ENCODE data around the gene CADM1.

CADM1 gene

DNA sequence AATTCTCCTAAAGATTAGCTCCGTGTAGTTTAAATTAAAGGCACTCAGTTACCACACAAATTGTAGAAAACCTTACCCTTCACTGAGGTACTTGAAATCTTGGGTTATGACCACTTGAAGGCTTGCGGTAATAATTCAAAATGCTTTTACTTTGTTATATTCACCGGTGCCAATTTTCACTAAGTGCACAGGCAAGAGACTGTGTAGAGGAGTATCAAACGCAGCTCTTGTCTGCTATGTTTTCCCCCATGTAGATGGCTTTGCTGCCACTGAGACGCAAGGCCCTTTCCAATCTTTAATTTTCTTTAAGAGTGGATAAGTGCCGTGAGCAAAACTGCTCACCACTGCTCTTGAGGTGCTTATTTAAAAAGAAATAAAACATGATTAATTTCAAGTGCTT lies 155.8 kb downstream of the CADM1 start:
- Histone ChIP-seq H3K9ac (ENCODE audit: low read depth, low read length) (no peak overlapping the region), H3K36me3 (ENCODE audit: insufficient read depth, low read length) (no peaks in the 10 kb centered on the region), H3K79me2 (ENCODE audit: insufficient read depth, low read length) (no peaks in the 10 kb centered on the region), H3K27ac (ENCODE audit: low read length) (no peak overlapping the region), H3K27me3 (ENCODE audit: insufficient read depth, low read length, poor library complexity) (no peaks in the 10 kb centered on the region), H3K4me1 (ENCODE audit: insufficient read depth, low read length) (no peaks in the 10 kb centered on the region), H3K4me2 (ENCODE audit: insufficient read depth, low read length) (no peak overlapping the region), H4K20me1 (ENCODE audit: insufficient read depth, low read length) (no peaks in the 10 kb centered on the region), H2AFZ (ENCODE audit: low read depth, low read length) (no peak overlapping the region), H3K9me3 (ENCODE audit: insufficient read depth, low read length, severe bottlenecking) (no peaks in the 10 kb centered on the region), H3K4me3 (ENCODE audit: low read depth in 1 of 2, low read length in 2 of 2) (no peak overlapping the region)
- DNase-seq = no peak
- ATAC-seq (ENCODE audit: insufficient read depth, low read depth) = no peak
- TF ChIP-seq, protein P1, sequence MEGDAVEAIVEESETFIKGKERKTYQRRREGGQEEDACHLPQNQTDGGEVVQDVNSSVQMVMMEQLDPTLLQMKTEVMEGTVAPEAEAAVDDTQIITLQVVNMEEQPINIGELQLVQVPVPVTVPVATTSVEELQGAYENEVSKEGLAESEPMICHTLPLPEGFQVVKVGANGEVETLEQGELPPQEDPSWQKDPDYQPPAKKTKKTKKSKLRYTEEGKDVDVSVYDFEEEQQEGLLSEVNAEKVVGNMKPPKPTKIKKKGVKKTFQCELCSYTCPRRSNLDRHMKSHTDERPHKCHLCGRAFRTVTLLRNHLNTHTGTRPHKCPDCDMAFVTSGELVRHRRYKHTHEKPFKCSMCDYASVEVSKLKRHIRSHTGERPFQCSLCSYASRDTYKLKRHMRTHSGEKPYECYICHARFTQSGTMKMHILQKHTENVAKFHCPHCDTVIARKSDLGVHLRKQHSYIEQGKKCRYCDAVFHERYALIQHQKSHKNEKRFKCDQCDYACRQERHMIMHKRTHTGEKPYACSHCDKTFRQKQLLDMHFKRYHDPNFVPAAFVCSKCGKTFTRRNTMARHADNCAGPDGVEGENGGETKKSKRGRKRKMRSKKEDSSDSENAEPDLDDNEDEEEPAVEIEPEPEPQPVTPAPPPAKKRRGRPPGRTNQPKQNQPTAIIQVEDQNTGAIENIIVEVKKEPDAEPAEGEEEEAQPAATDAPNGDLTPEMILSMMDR (IDR thresholded peaks at IDR 0.05; ENCODE audit: borderline replicate concordance, extremely low read depth, low read length, poor library complexity, severe bottlenecking) = no peak
- TF ChIP-seq EZH2 (IDR thresholded peaks at IDR 0.05; ENCODE audit: borderline replicate concordance, low read depth, low read length, severe bottlenecking) = no peak

DNA sequence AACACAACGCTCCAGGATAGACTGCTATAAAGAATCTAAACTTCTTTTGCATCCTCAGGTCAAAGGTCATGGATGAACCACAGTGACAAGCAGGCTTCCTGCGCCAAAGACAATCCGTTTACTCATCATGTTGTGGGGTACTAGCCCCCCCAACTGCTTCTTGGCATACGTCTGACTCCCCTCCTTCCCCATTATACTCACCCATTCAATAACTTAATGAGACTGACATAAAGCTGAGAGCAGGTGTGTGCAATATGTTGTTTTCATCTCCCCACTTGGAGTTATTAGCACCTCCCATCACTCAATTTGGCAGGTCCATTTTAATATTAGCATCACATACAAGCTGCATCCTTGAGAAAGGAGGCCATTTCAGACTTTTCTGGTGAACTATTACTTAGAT lies 157.1 kb downstream of the CADM1 start:
- no peak for ATAC-seq (ENCODE audit: insufficient read depth, low read depth)
- H3K4me2 ChIP-seq (ENCODE audit: insufficient read depth, low read length) = no peak overlapping the region
- no peaks in the 10 kb centered on the region for H3K4me1 ChIP-seq (ENCODE audit: insufficient read depth, low read length)
- H3K36me3 ChIP-seq (ENCODE audit: insufficient read depth, low read length) = no peaks in the 10 kb centered on the region
- H3K27me3 ChIP-seq (ENCODE audit: insufficient read depth, low read length, poor library complexity) = no peaks in the 10 kb centered on the region
- H3K4me3 ChIP-seq (ENCODE audit: low read depth in 1 of 2, low read length in 2 of 2) = no peak overlapping the region
- no peak overlapping the region for H3K9ac ChIP-seq (ENCODE audit: low read depth, low read length)
- H3K79me2 ChIP-seq (ENCODE audit: insufficient read depth, low read length) = no peaks in the 10 kb centered on the region
- DNase-seq = no peak
- TF ChIP-seq, protein P1 (IDR thresholded peaks at IDR 0.05; ENCODE audit: borderline replicate concordance, extremely low read depth, low read length, poor library complexity, severe bottlenecking) = no peak
- TF ChIP-seq EZH2 (IDR thresholded peaks at IDR 0.05; ENCODE audit: borderline replicate concordance, low read depth, low read length, severe bottlenecking) = no peak
- H4K20me1 ChIP-seq (ENCODE audit: insufficient read depth, low read length) = no peaks in the 10 kb centered on the region
- H2AFZ ChIP-seq (ENCODE audit: low read depth, low read length) = no peak overlapping the region
- H3K9me3 ChIP-seq (ENCODE audit: insufficient read depth, low read length, severe bottlenecking) = no peaks in the 10 kb centered on the region
- H3K27ac ChIP-seq (ENCODE audit: low read length) = no peak overlapping the region

DNA sequence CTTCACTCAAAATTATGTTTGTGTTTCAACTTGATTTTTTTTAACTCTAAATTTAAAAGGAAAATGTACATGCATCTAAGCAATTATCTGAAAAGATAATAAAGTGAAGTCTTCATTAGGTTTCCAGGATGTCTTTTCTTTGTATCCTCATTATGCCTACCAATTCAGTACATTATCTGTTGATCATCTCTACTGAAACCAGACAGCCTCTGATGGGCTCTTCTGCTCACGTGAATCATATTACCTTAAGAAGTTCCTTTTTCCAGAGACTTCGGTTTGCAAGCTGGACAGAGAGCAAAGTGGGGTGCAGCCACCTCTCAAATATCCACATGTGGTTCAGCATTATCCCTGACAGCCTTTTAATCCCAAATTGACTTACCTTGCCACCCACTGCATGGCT lies 158.4 kb downstream of the CADM1 start:
- Histone ChIP-seq H3K4me3 (ENCODE audit: low read depth in 1 of 2, low read length in 2 of 2) (no peak overlapping the region), H4K20me1 (ENCODE audit: insufficient read depth, low read length) (no peaks in the 10 kb centered on the region), H3K4me2 (ENCODE audit: insufficient read depth, low read length) (no peak overlapping the region), H3K27me3 (ENCODE audit: insufficient read depth, low read length, poor library complexity) (no peaks in the 10 kb centered on the region), H3K79me2 (ENCODE audit: insufficient read depth, low read length) (no peaks in the 10 kb centered on the region), H3K9ac (ENCODE audit: low read depth, low read length) (no peak overlapping the region), H3K27ac (ENCODE audit: low read length) (no peak overlapping the region), H3K9me3 (ENCODE audit: insufficient read depth, low read length, severe bottlenecking) (no peaks in the 10 kb centered on the region), H3K4me1 (ENCODE audit: insufficient read depth, low read length) (no peaks in the 10 kb centered on the region), H2AFZ (ENCODE audit: low read depth, low read length) (no peak overlapping the region), H3K36me3 (ENCODE audit: insufficient read depth, low read length) (no peaks in the 10 kb centered on the region)
- no peak for TF ChIP-seq EZH2 (IDR thresholded peaks at IDR 0.05; ENCODE audit: borderline replicate concordance, low read depth, low read length, severe bottlenecking)
- TF ChIP-seq, protein P1 (IDR thresholded peaks at IDR 0.05; ENCODE audit: borderline replicate concordance, extremely low read depth, low read length, poor library complexity, severe bottlenecking) = no peak
- ATAC-seq (ENCODE audit: insufficient read depth, low read depth) (no peak), DNase-seq (no peak)

DNA sequence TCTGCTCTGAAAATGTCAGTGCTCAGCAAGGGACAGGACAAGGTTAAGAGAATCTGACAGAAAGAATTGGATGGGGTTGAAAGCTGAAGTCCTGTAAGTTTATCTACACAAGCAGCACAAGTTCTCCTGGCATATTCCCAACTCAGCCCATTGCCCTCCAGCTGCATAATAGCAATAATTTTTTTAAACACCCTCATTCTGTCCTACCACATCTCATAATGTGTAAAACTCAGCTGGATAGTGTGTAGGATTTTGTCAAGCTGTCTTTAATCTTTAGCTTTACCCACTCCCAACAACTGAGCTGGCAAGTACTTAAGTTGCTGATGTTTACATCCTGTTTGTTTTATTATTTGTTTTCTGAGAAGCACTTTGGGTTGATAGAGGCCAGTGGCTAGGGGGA lies 158.9 kb downstream of the CADM1 start:
- Histone ChIP-seq H3K79me2 (ENCODE audit: insufficient read depth, low read length) (no peaks in the 10 kb centered on the region), H3K36me3 (ENCODE audit: insufficient read depth, low read length) (no peaks in the 10 kb centered on the region), H3K4me1 (ENCODE audit: insufficient read depth, low read length) (no peaks in the 10 kb centered on the region), H3K27me3 (ENCODE audit: insufficient read depth, low read length, poor library complexity) (no peaks in the 10 kb centered on the region), H4K20me1 (ENCODE audit: insufficient read depth, low read length) (no peaks in the 10 kb centered on the region), H3K4me3 (ENCODE audit: low read depth in 1 of 2, low read length in 2 of 2) (no peak overlapping the region), H2AFZ (ENCODE audit: low read depth, low read length) (no peak overlapping the region), H3K4me2 (ENCODE audit: insufficient read depth, low read length) (no peak overlapping the region), H3K9ac (ENCODE audit: low read depth, low read length) (no peak overlapping the region), H3K27ac (ENCODE audit: low read length) (no peak overlapping the region), H3K9me3 (ENCODE audit: insufficient read depth, low read length, severe bottlenecking) (no peaks in the 10 kb centered on the region)
- no peak for ATAC-seq (ENCODE audit: insufficient read depth, low read depth)
- no peak for DNase-seq
- no peak for TF ChIP-seq EZH2 (IDR thresholded peaks at IDR 0.05; ENCODE audit: borderline replicate concordance, low read depth, low read length, severe bottlenecking)
- TF ChIP-seq, protein P1 (IDR thresholded peaks at IDR 0.05; ENCODE audit: borderline replicate concordance, extremely low read depth, low read length, poor library complexity, severe bottlenecking) = no peak

Data from DND-41 (cell line).